ENCODE data around the gene NCAPG2.

- no peak for TF ChIP-seq CTCF (IDR thresholded peaks at IDR 0.05)
- no peak for TF ChIP-seq ZFX (IDR thresholded peaks at IDR 0.05; ENCODE audit: borderline replicate concordance)
Measured at GRCh38 chr7:158695056-158695455, 9.5 kb downstream of the NCAPG2 start.

Measured in 22Rv1 (cell line).